Progenitor cell of endocrine pancreas (in vitro differentiated cells): ENCODE data around the gene GOLPH3. TPM values are rescaled to one million over a fixed set of nuclear protein-coding genes. Genes with fewer than 3 reads are reported as not detected.

ENCODE experiments used
- DNase-seq: peaks from one replicate; pipeline ENCODE4 v3.0.0; 2021; ENCODE audit warnings: low spot score; ENCODE audit not compliant: unreplicated experiment
- H3K27ac Mint-ChIP-seq: 2 replicates; pipeline ENCODE4 v1.8.0; 2021; ENCODE audit warnings: mild to moderate bottlenecking, moderate library complexity, mixed read lengths
- H3K27me3 Mint-ChIP-seq: 2 replicates; pipeline ENCODE4 v1.8.0; 2021; ENCODE audit warnings: mixed read lengths
- H3K36me3 Mint-ChIP-seq: 2 replicates; pipeline ENCODE4 v1.8.0; 2022; ENCODE audit warnings: mixed read lengths; ENCODE audit not compliant: insufficient read depth
- H3K4me1 Mint-ChIP-seq: 2 replicates; pipeline ENCODE4 v1.8.0; 2021; ENCODE audit warnings: low read depth, mixed read lengths
- H3K4me3 Mint-ChIP-seq: 2 replicates; pipeline ENCODE4 v1.8.0; 2021; ENCODE audit warnings: low read depth, mild to moderate bottlenecking, moderate library complexity, mixed read lengths
- H3K9me3 Mint-ChIP-seq: 2 replicates; pipeline ENCODE4 v1.8.0; 2021; ENCODE audit warnings: low read depth, mixed read lengths
- CTCF ChIP-seq: fragments of 200-600 bp; sonication (generic); IDR thresholded peaks from one replicate; pipeline ENCODE4 v1.5.0; 2021; ENCODE audit warnings: antibody characterized with exemption, mild to moderate bottlenecking; ENCODE audit not compliant: unreplicated experiment
- total RNA-seq: library from RNA; stranded (reverse); gene quantifications from 2 replicates; pipeline ENCODE4 v1.2.1, GENCODE V29; 2021

Gene GOLPH3
- total RNA-seq, 1 donor from 2014 or later, result 80.8 TPM

GRCh38 chr5:32159328-32160072 is 14.6 kb downstream of the GOLPH3 start:
- peaks cover under 1% of the 10 kb centered on the region for H3K4me1 Mint-ChIP-seq
- no peak overlapping the region for H3K4me3 Mint-ChIP-seq
- no peaks in the 10 kb centered on the region for H3K9me3 Mint-ChIP-seq
- no peaks in the 10 kb centered on the region for H3K27me3 Mint-ChIP-seq
- no peak for TF ChIP-seq CTCF
- no peak for DNase-seq
- H3K27ac Mint-ChIP-seq, result no peak overlapping the region
- H3K36me3 Mint-ChIP-seq, result peaks cover 15% of the 10 kb centered on the region

- Mint-ChIP-seq H3K27ac (no peak overlapping the region), H3K4me1 (peaks cover 4% of the 10 kb centered on the region), H3K36me3 (peaks cover 11% of the 10 kb centered on the region), H3K27me3 (no peaks in the 10 kb centered on the region), H3K4me3 (no peak overlapping the region), H3K9me3 (no peaks in the 10 kb centered on the region)
- TF ChIP-seq CTCF, result no peak
- DNase-seq, result no peak
Observed at GRCh38 chr5:32158679-32158975, 15.5 kb downstream of the GOLPH3 start.

GRCh38 chr5:32157078-32157477 is 17.0 kb downstream of the GOLPH3 start:
- TF ChIP-seq CTCF, result no peak
- H3K27me3 Mint-ChIP-seq, result no peaks in the 10 kb centered on the region
- H3K36me3 Mint-ChIP-seq, result peaks cover 11% of the 10 kb centered on the region
- no peak overlapping the region for H3K27ac Mint-ChIP-seq
- no peaks in the 10 kb centered on the region for H3K9me3 Mint-ChIP-seq
- no peak overlapping the region for H3K4me3 Mint-ChIP-seq
- peaks cover 5% of the 10 kb centered on the region for H3K4me1 Mint-ChIP-seq
- DNase-seq, result no peak

GRCh38 chr5:32156635-32157034 is 17.5 kb downstream of the GOLPH3 start:
- DNase-seq, result no peak
- Mint-ChIP-seq H3K4me1 (peaks cover 6% of the 10 kb centered on the region), H3K4me3 (no peak overlapping the region), H3K36me3 (peaks cover 12% of the 10 kb centered on the region), H3K9me3 (peaks cover 2% of the 10 kb centered on the region), H3K27me3 (no peaks in the 10 kb centered on the region), H3K27ac (no peak overlapping the region)
- TF ChIP-seq CTCF, result no peak

GRCh38 chr5:32155211-32155610 is 18.9 kb downstream of the GOLPH3 start:
- H3K4me3 Mint-ChIP-seq, result no peak overlapping the region
- DNase-seq, result no peak
- peaks cover 5% of the 10 kb centered on the region for H3K36me3 Mint-ChIP-seq
- peaks cover 6% of the 10 kb centered on the region for H3K4me1 Mint-ChIP-seq
- peaks cover 3% of the 10 kb centered on the region for H3K9me3 Mint-ChIP-seq
- H3K27ac Mint-ChIP-seq, result no peak overlapping the region
- no peaks in the 10 kb centered on the region for H3K27me3 Mint-ChIP-seq
- no peak for TF ChIP-seq CTCF
